DND-41 (cell line): ENCODE data around the gene DNAI7.

Experiments used
- ATAC-seq: fragments of 200-7000 bp; cut with Tn5 transposase; 3 replicates; pipeline ENCODE4 v1.9.1; 2021; ENCODE audit warnings: low read depth; ENCODE audit not compliant: insufficient read depth
- DNase-seq: peaks from one replicate; pipeline ENCODE4 v3.0.0-alpha.2; 2020
- H2AFZ ChIP-seq: 2 replicates; pipeline ENCODE4 v1.6.0; 2012; ENCODE audit warnings: low read depth, low read length
- H3K27ac ChIP-seq: 2 replicates; pipeline ENCODE4 v1.5.1; 2012; ENCODE audit warnings: low read length, inconsistent platforms
- H3K27me3 ChIP-seq: fragments of 200-600 bp; sonication (generic); 2 replicates; pipeline ENCODE4 v1.6.0; 2012; ENCODE audit warnings: low read length, mild to moderate bottlenecking, inconsistent platforms; ENCODE audit not compliant: insufficient read depth, poor library complexity
- H3K36me3 ChIP-seq: 2 replicates; pipeline ENCODE4 v1.5.1; 2012; ENCODE audit warnings: low read length, inconsistent platforms; ENCODE audit not compliant: insufficient read depth
- H3K4me1 ChIP-seq: 2 replicates; pipeline ENCODE4 v1.5.1; 2012; ENCODE audit warnings: mild to moderate bottlenecking, low read length; ENCODE audit not compliant: insufficient read depth
- H3K4me2 ChIP-seq: 2 replicates; pipeline ENCODE4 v1.6.0; 2012; ENCODE audit warnings: mild to moderate bottlenecking, moderate library complexity, low read length, inconsistent platforms; ENCODE audit not compliant: insufficient read depth
- H3K4me3 ChIP-seq, 2 experiments: fragments of 200-600 bp in 1 of 2; shearing (Covaris generic) in 1 of 2; 2 replicates each; pipeline ENCODE4 v1.5.1; 2012 to 2016; ENCODE audit warnings: inconsistent platforms in 2 of 2, low read length in 2 of 2, mild to moderate bottlenecking in 2 of 2, low read depth in 1 of 2, moderate library complexity in 1 of 2
- H3K79me2 ChIP-seq: 2 replicates; pipeline ENCODE4 v1.6.0; 2012; ENCODE audit warnings: low read length, inconsistent platforms; ENCODE audit not compliant: insufficient read depth
- H3K9ac ChIP-seq: 2 replicates; pipeline ENCODE4 v1.6.0; 2012; ENCODE audit warnings: low read depth, mild to moderate bottlenecking, inconsistent platforms, low read length, moderate library complexity
- H3K9me3 ChIP-seq: 2 replicates; pipeline ENCODE4 v1.5.1; 2012; ENCODE audit warnings: low read length, moderate library complexity, mild to moderate bottlenecking, inconsistent platforms; ENCODE audit not compliant: insufficient read depth, severe bottlenecking
- H4K20me1 ChIP-seq: 2 replicates; pipeline ENCODE4 v1.6.0; 2012; ENCODE audit warnings: low read length; ENCODE audit not compliant: insufficient read depth
- CTCF ChIP-seq: IDR thresholded peaks from 2 replicates; pipeline ENCODE4 v1.5.1; 2012; ENCODE audit warnings: borderline replicate concordance, low read length, moderate library complexity, mild to moderate bottlenecking; ENCODE audit not compliant: poor library complexity, severe bottlenecking; ENCODE audit errors: extremely low read depth
- EZH2 ChIP-seq: IDR thresholded peaks from 3 replicates; pipeline ENCODE4 v1.6.1; 2012; ENCODE audit warnings: borderline replicate concordance, low read depth, mild to moderate bottlenecking, moderate library complexity, low read length, inconsistent platforms; ENCODE audit not compliant: severe bottlenecking

Gene DNAI7

GRCh38 chr12:25087596-25087995, 107.4 kb downstream of the DNAI7 start:
- no peak for DNase-seq
- no peak overlapping the region for H2AFZ ChIP-seq
- no peaks in the 10 kb centered on the region for H3K9me3 ChIP-seq
- no peaks in the 10 kb centered on the region for H3K27me3 ChIP-seq
- H3K4me2 ChIP-seq, result no peak overlapping the region
- H3K27ac ChIP-seq, result no peak overlapping the region
- no peak overlapping the region for H3K4me3 ChIP-seq
- H3K4me1 ChIP-seq, result peaks cover 8% of the 10 kb centered on the region; the same call in 1 of the 2 replicates
- ATAC-seq, result no peak
- H3K36me3 ChIP-seq, result peaks cover 84% of the 10 kb centered on the region
- no peaks in the 10 kb centered on the region for H4K20me1 ChIP-seq
- no peak for TF ChIP-seq CTCF
- TF ChIP-seq EZH2, result no peak
- no peak overlapping the region for H3K9ac ChIP-seq
- H3K79me2 ChIP-seq, result no peaks in the 10 kb centered on the region

GRCh38 chr12:25084816-25085215, 110.1 kb downstream of the DNAI7 start:
- Histone ChIP-seq H3K4me3 (no peak overlapping the region), H3K27ac (no peak overlapping the region), H3K9me3 (no peaks in the 10 kb centered on the region), H4K20me1 (no peaks in the 10 kb centered on the region), H2AFZ (no peak overlapping the region), H3K27me3 (no peaks in the 10 kb centered on the region), H3K36me3 (peaks cover 88% of the 10 kb centered on the region), H3K4me2 (no peak overlapping the region), H3K9ac (no peak overlapping the region), H3K79me2 (no peaks in the 10 kb centered on the region), H3K4me1 (peaks cover 8% of the 10 kb centered on the region; the same call in 1 of the 2 replicates)
- DNase-seq, result no peak
- ATAC-seq, result no peak
- TF ChIP-seq EZH2 (no peak), CTCF (no peak)

DNA sequence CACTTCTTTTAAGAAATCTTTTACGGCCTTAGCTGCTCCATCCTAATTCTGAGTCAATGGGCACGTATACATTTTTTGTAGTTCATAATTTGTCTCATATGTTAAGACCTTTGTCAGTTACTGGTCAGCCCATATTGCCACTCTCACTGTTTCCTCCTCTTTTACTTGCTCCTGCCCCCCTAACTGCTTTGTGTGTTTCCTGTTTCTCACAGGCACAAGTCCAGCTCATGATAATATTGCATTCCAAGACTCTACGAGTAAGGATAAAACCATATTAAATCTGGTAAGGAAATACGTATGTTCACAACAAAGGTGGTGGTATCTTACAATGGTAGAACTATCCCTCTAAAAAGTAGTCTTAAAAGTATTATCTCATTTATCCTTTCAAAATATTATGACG, 111.7 kb downstream of the DNAI7 start:
- no peak overlapping the region; the same call in 1 of the 2 replicates for H3K27ac ChIP-seq
- ATAC-seq, result no peak
- H3K4me3 ChIP-seq, result no peak overlapping the region
- peaks cover 86% of the 10 kb centered on the region for H3K36me3 ChIP-seq
- no peaks in the 10 kb centered on the region for H3K79me2 ChIP-seq
- no peaks in the 10 kb centered on the region for H4K20me1 ChIP-seq
- TF ChIP-seq EZH2 (no peak), CTCF (no peak)
- H2AFZ ChIP-seq, result no peak overlapping the region
- H3K9me3 ChIP-seq, result no peaks in the 10 kb centered on the region
- no peaks in the 10 kb centered on the region for H3K4me1 ChIP-seq
- H3K27me3 ChIP-seq, result no peaks in the 10 kb centered on the region
- no peak overlapping the region for H3K4me2 ChIP-seq
- no peak for DNase-seq
- no peak overlapping the region for H3K9ac ChIP-seq

DNA sequence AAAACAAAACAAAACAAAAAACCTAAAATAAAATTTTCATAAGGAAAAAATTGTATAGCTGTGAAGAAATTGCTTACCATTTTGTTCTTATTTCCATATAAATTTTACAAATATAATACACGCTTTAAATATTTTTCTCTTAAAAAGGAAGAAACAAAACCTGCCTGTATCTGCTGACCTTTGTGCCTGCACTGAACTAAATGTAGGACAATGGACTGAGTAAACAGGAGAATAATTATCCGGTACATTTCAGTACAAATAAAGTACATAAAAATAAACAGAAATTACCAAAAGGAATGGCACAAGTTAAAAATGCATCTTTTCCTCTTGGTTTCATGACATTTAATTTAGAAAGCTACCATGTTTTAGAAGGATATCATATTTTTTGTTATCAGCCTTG, 112.3 kb downstream of the DNAI7 start:
- H3K36me3 ChIP-seq, result peaks cover 80% of the 10 kb centered on the region
- DNase-seq (no peak), ATAC-seq (no peak)
- H4K20me1 ChIP-seq, result no peaks in the 10 kb centered on the region
- H3K9ac ChIP-seq, result no peak overlapping the region
- H3K4me1 ChIP-seq, result no peaks in the 10 kb centered on the region
- no peak overlapping the region for H3K27ac ChIP-seq
- H2AFZ ChIP-seq, result no peak overlapping the region
- H3K79me2 ChIP-seq, result no peaks in the 10 kb centered on the region
- no peak overlapping the region for H3K4me3 ChIP-seq
- H3K27me3 ChIP-seq, result no peaks in the 10 kb centered on the region
- TF ChIP-seq EZH2, result no peak
- TF ChIP-seq CTCF, result no peak
- H3K9me3 ChIP-seq, result no peaks in the 10 kb centered on the region
- H3K4me2 ChIP-seq, result no peak overlapping the region
